ENCODE data around the gene TUBGCP6. TPM values are rescaled to one million over a fixed set of nuclear protein-coding genes. Genes with fewer than 3 reads are reported as not detected.

Gene TUBGCP6
- total RNA-seq, 2 donors from 2014 or later = 64.9 to 69.7 TPM

GRCh38 chr22:50188356-50188755 is 56.5 kb downstream of the TUBGCP6 start:
- peaks cover 3 to 6% of the 10 kb centered on the region in 2 donors for H3K36me3 Mint-ChIP-seq (ENCODE audit: insufficient read depth in 2 of 2)
- H3K27ac Mint-ChIP-seq = no peak overlapping the region

GRCh38 chr22:50186761-50187523 is 57.9 kb downstream of the TUBGCP6 start:
- Mint-ChIP-seq H3K36me3 (ENCODE audit: insufficient read depth in 2 of 2) (peaks cover 3 to 6% of the 10 kb centered on the region in 2 donors), H3K27me3 (ENCODE audit: low read depth) (no peaks in the 10 kb centered on the region), H3K4me1 (ENCODE audit: low read depth) (peaks cover 33% of the 10 kb centered on the region), H3K27ac (peak overlapping the region; percentile 84), H3K9me3 (no peaks in the 10 kb centered on the region), H3K4me3 (peak overlapping the region; percentile 93 to 97)
- no peak for ATAC-seq (replicated peaks in 1 of 2)
- DNase-seq = no peak

More at GRCh38 chr22:50188356-50188755, 56.5 kb downstream of the TUBGCP6 start:
- H3K27me3 Mint-ChIP-seq (ENCODE audit: low read depth) = no peaks in the 10 kb centered on the region
- no peak for ATAC-seq (replicated peaks in 1 of 2)
- DNase-seq = no peak
- no peaks in the 10 kb centered on the region for H3K9me3 Mint-ChIP-seq
- peaks cover 41% of the 10 kb centered on the region for H3K4me1 Mint-ChIP-seq (ENCODE audit: low read depth)
- peak overlapping the region; percentile 29 to 41 for H3K4me3 Mint-ChIP-seq

- peak overlapping the region; percentile 84 for H3K27ac Mint-ChIP-seq
- no peak for ATAC-seq (replicated peaks in 1 of 2)
- DNase-seq = no peak
- H3K9me3 Mint-ChIP-seq = no peaks in the 10 kb centered on the region
- H3K27me3 Mint-ChIP-seq (ENCODE audit: low read depth) = no peaks in the 10 kb centered on the region
- peak overlapping the region; percentile 93 to 97 for H3K4me3 Mint-ChIP-seq
- H3K36me3 Mint-ChIP-seq (ENCODE audit: insufficient read depth in 2 of 2) = peaks cover 2 to 3% of the 10 kb centered on the region in 2 donors
- H3K4me1 Mint-ChIP-seq (ENCODE audit: low read depth) = peaks cover 26% of the 10 kb centered on the region
Observed at GRCh38 chr22:50186181-50186714, 58.6 kb downstream of the TUBGCP6 start.

GRCh38 chr22:50185375-50186087 is 59.3 kb downstream of the TUBGCP6 start, which contains the start of gene TRABD:
Gene TRABD, plus strand, starts transcription at chr22:50185913. Its CDS starts 7,148 bp downstream, at chr22:50193061.
- Mint-ChIP-seq H3K4me1 (ENCODE audit: low read depth) (peaks cover 24% of the 10 kb centered on the region), H3K9me3 (no peaks in the 10 kb centered on the region), H3K4me3 (peak within 1 kb of the TSS; percentile 93 to 97), H3K27me3 (ENCODE audit: low read depth) (no peaks in the 10 kb centered on the region), H3K27ac (peak within 1 kb of the TSS; percentile 84), H3K36me3 (ENCODE audit: insufficient read depth in 2 of 2) (peaks cover 2 to 3% of the 10 kb centered on the region in 2 donors)
- ATAC-seq (replicated peaks in 1 of 2) (peak; percentile 77 to 80), DNase-seq (peak; percentile 92 to 93)

GRCh38 chr22:50184902-50185374 is 59.9 kb downstream of the TUBGCP6 start:
- no peak for DNase-seq
- H3K4me3 Mint-ChIP-seq = peak overlapping the region; percentile 86 to 93
- ATAC-seq (replicated peaks in 1 of 2) = peak in 1 of 2 donors; percentile 3
- no peaks in the 10 kb centered on the region for H3K27me3 Mint-ChIP-seq (ENCODE audit: low read depth)
- peaks cover 2 to 3% of the 10 kb centered on the region in 2 donors for H3K36me3 Mint-ChIP-seq (ENCODE audit: insufficient read depth in 2 of 2)
- H3K4me1 Mint-ChIP-seq (ENCODE audit: low read depth) = peaks cover 23% of the 10 kb centered on the region
- no peaks in the 10 kb centered on the region for H3K9me3 Mint-ChIP-seq
- no peak overlapping the region for H3K27ac Mint-ChIP-seq

GRCh38 chr22:50184004-50184901 is 60.6 kb downstream of the TUBGCP6 start:
- DNase-seq = no peak

GRCh38 chr22:50183141-50183971 is 61.5 kb downstream of the TUBGCP6 start:
- Mint-ChIP-seq H3K4me1 (ENCODE audit: low read depth) (peaks cover 13% of the 10 kb centered on the region), H3K36me3 (ENCODE audit: insufficient read depth in 2 of 2) (peaks cover 0 to 3% of the 10 kb centered on the region in 2 donors), H3K9me3 (no peaks in the 10 kb centered on the region), H3K4me3 (peak overlapping the region in 1 of 2 donors; percentile 14), H3K27ac (no peak overlapping the region), H3K27me3 (ENCODE audit: low read depth) (no peaks in the 10 kb centered on the region)
- DNase-seq (no peak), ATAC-seq (replicated peaks in 1 of 2) (no peak)

More at GRCh38 chr22:50184004-50184901, 60.6 kb downstream of the TUBGCP6 start:
- Mint-ChIP-seq H3K4me1 (ENCODE audit: low read depth) (peaks cover 16% of the 10 kb centered on the region), H3K27me3 (ENCODE audit: low read depth) (no peaks in the 10 kb centered on the region), H3K27ac (no peak overlapping the region), H3K4me3 (peak overlapping the region; percentile 81 to 85), H3K9me3 (no peaks in the 10 kb centered on the region), H3K36me3 (ENCODE audit: insufficient read depth in 2 of 2) (peaks cover 2 to 3% of the 10 kb centered on the region in 2 donors)
- ATAC-seq (replicated peaks in 1 of 2) = no peak

- no peaks in the 10 kb centered on the region for H3K9me3 Mint-ChIP-seq
- H3K4me3 Mint-ChIP-seq = no peak overlapping the region
- no peaks in the 10 kb centered on the region for H3K27me3 Mint-ChIP-seq (ENCODE audit: low read depth)
- no peak overlapping the region for H3K27ac Mint-ChIP-seq
- peaks cover 0 to 3% of the 10 kb centered on the region in 2 donors for H3K36me3 Mint-ChIP-seq (ENCODE audit: insufficient read depth in 2 of 2)
- DNase-seq = no peak
- peaks cover 8% of the 10 kb centered on the region for H3K4me1 Mint-ChIP-seq (ENCODE audit: low read depth)
- ATAC-seq (replicated peaks in 1 of 2) = no peak
Observed at GRCh38 chr22:50182176-50183081, 62.4 kb downstream of the TUBGCP6 start.

GRCh38 chr22:50180727-50181521 is 63.9 kb downstream of the TUBGCP6 start:
- DNase-seq (no peak), ATAC-seq (replicated peaks in 1 of 2) (no peak)
- Mint-ChIP-seq H3K9me3 (no peaks in the 10 kb centered on the region), H3K27ac (no peak overlapping the region), H3K4me1 (ENCODE audit: low read depth) (peaks cover 4% of the 10 kb centered on the region), H3K4me3 (no peak overlapping the region), H3K36me3 (ENCODE audit: insufficient read depth in 2 of 2) (no peaks in the 10 kb centered on the region), H3K27me3 (ENCODE audit: low read depth) (no peaks in the 10 kb centered on the region)

- no peaks in the 10 kb centered on the region for H3K9me3 Mint-ChIP-seq
- ATAC-seq (replicated peaks in 1 of 2) (no peak), DNase-seq (no peak)
- H3K27me3 Mint-ChIP-seq (ENCODE audit: low read depth) = no peaks in the 10 kb centered on the region
- no peaks in the 10 kb centered on the region for H3K36me3 Mint-ChIP-seq (ENCODE audit: insufficient read depth in 2 of 2)
- no peak overlapping the region for H3K4me3 Mint-ChIP-seq
- H3K27ac Mint-ChIP-seq = no peak overlapping the region
- peaks cover 4% of the 10 kb centered on the region for H3K4me1 Mint-ChIP-seq (ENCODE audit: low read depth)
Observed at GRCh38 chr22:50179937-50180726, 64.7 kb downstream of the TUBGCP6 start.
